GM21737 (cell line): ENCODE results near the gene SMARCD1.
A peak's percentile ranks its signal among the peaks of the same experiment; 100 is the strongest.

ENCODE experiments used
- ATAC-seq: cut with Tn5 transposase; IDR thresholded peaks from one replicate; pipeline ENCODE4 v1.9.1; 2021; ENCODE audit warnings: mild to moderate bottlenecking, moderate library complexity; ENCODE audit not compliant: unreplicated experiment

Gene SMARCD1

DNA sequence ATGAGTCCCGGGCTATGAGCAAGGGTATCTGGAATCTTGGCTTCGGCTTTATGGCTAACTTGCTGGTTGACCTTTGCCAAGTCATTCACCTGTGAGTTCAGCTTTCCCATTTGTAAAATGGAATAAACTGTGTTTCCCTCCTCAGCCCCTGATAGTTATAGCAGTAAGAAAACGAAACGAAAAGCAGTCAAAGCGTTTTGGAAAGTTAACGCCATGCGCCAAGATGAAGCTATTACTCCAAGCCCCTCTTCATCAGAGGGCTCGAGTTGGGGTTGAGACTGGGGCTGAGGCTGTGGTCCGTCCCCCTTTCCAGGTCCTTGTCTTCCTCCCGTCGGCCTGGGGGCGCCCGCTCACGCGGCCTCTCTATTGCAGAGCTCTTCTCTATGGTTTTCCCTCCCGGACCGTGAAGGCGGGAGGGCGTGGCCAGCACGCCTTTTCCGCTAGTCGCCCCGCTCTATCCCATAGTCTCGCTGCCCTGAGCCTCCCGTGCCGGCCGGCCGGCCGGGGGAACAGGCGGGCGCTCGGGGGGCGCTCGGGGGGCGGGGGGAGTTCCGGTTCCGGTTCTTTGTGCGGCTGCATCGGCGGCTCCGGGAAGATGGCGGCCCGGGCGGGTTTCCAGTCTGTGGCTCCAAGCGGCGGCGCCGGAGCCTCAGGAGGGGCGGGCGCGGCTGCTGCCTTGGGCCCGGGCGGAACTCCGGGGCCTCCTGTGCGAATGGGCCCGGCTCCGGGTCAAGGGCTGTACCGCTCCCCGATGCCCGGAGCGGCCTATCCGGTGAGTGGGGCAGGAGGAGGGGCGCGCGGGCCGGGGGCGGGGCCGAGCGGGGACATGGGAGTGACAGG, at the start of gene SMARCD1:
Gene SMARCD1, plus strand, starts transcription at position 568 of the 840 bp plus-strand sequence. Its CDS starts 28 bp downstream, at position 596.
- peak; percentile 87 for ATAC-seq

DNA sequence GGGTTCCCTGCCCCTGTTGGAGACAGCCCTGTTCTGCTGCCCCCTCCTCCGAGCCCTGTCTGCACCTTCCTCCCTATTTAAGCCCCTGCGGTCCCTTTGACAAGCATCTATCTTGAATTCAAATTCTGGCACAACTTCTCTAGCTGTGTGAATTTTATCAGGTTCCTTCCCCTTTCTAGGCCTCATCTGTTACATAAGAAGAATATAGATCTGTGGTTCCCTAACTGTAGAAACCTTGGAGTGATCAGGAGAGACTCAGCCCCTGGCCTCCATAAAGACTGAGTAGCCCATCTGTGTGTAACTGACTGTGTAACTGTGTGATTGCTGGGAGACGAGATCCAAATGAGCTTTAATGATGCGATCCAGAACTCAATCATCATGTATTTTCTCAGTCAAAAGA, 46.8 kb upstream of the SMARCD1 start:
- no peak for ATAC-seq

DNA sequence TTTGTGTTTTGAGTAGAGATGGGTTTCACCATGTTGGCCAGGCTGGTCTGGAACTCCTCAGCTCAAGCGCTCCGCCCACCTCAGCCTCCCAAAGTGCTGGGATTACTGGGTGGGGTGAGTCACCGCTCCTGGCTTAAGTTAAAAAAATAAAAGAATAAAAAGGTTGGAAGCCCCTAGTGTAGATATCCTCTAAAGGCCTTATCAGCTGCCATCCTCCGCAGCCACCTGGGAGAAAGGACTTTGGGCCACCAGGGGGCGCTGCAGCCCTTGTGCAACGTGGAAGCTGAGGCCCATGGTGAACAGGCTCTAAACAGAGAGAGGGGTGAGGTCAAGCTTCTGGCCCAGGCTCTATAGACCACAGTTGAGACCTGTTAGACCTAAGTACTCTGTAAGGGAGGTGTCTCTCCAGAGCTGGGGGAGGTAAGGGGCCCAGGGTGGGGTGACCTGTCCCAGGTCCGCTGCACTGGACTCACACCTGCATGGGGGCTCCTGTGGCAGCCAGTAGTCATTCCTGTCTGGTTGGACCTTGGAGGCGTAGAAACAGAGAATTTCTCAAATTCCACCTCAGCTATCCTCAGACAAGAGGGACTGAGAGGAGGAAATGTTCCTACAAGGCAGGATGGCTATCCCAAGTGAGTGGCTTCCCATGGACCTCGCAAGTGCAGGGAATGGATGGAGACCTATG, 45.8 kb upstream of the SMARCD1 start:
- no peak for ATAC-seq

DNA sequence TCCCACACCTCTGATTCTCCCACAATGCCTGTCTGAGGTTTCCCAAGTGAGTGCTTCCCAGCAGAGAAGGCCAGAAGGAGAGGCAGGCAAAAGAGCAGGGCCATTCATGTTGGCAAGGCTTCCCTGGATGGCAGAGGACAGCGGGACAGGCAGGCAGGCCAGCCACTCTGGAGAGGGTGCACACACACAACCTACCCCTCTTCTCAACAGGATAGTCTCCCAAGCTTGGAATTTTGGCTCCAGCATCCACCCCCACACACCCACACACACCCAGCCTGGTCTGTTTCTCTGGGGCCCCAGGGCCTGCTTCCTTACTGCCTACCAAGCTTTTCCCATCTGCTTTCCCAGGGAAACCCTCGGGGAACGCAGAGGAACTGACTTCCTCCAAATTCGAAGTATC, 44.5 kb upstream of the SMARCD1 start:
- ATAC-seq, result no peak

DNA sequence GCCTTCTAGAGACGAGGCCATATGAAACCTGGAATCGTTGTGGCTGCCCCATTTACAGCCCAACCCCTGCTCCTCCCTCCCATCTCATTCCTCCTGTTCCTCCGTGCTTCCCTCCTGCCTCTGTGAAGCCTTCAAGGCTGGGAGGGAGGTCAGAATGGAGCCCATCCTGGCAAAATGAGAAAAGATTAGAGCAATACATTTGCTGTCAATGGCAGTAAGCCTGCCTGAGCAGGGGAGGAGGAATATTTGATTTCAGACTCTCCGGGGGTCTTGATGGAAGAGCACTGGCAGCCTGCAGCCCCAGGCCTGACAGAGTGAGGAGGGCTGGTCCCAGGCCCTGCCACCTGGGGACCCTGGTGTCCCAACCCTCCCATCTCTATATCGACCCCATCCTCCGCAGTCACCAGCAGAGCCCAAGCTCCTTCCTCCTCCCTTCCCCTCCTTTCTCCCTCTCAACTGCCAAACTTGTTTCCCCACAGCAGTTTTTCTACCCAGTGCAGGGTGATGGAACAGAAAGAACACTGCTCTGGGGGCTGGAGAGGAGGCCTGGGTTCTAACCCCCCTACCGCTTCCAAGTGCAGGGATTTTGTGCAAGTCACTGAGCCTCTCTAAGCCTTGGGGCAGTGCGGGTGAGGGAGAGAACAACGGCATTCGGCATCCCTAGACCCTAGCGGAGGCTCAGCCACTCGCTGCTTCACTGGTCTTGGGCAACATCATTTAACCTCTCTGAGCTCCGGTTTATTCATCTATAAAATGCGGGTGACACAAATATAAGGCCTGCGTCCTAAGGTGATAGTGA, 43.9 kb upstream of the SMARCD1 start:
- no peak for ATAC-seq

DNA sequence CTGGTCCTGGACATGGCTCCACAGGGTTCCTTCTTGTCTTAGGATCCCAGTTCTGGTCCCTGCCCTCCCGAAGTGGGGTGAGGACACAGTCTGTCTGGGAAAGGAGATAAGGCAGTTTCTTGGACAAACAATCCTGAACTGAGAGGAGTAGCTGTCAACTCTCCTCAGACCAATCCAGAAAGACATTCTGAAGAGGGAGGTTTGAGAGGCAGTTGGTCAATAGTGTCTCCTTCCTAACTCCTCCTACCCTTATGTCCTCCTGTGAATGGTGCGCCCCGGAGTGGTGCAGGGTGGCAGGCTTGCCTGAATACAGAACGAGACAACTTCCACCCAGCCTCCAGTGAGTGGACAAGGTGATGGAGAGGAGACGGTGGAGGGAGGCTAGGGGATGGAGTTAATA, 43.2 kb upstream of the SMARCD1 start:
- no peak for ATAC-seq

DNA sequence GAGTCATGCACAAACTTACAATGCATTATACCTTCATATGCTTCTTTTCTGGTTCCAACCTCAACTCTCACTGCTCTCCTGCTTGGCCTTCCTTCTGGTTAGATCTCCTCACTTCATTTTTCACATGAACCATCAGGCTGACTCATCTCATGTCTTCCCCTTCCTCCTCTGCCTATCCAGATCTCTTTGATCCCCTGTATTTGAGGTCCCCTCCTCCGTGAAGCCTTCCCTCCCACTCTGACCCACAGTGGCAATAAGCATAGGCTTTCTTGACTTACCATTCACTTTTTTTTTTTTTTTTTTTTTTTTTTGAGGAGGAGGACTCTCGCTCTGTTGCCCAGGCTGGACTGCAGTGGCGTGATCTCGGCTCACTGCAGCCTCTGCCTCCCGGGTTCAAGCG, 42.4 kb upstream of the SMARCD1 start:
- no peak for ATAC-seq

DNA sequence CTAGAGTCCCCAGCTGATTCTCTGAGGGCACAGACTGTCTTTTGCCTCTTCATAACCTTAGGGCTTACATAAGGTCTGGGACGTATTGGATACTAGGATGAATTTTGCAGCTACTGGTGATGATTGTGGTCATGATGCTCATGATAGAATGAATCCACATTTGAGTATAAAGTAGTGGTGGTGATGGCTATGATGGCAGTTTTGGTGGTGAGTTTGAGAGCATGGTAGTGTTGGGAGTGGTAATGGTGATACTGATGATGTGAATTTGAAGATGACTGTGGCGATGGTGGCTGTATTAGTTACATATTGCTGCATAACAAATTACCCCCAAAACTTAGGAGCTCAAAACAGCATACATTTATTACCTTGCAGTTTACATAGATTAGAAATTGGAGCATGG, 41.8 kb upstream of the SMARCD1 start:
- ATAC-seq, result no peak

DNA sequence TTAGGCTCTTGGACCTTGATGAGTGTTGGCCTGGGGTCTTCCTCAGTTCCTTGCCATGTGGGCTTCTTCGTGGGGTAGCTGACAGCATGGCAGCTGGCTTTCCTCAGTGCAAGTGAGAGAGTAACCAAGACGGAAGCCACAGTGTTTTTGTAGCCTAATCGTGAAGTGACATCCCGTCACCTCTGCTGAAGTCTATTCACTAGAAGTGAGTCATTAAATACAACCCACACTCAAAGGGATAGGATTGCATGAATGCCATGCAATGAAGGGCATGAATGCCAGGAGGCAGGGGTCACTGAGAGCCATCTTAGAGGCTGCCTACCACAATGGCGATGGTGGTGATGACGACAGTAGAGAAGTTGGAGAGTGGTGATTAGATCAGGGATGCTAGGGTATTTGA, 41.3 kb upstream of the SMARCD1 start:
- ATAC-seq, result no peak

DNA sequence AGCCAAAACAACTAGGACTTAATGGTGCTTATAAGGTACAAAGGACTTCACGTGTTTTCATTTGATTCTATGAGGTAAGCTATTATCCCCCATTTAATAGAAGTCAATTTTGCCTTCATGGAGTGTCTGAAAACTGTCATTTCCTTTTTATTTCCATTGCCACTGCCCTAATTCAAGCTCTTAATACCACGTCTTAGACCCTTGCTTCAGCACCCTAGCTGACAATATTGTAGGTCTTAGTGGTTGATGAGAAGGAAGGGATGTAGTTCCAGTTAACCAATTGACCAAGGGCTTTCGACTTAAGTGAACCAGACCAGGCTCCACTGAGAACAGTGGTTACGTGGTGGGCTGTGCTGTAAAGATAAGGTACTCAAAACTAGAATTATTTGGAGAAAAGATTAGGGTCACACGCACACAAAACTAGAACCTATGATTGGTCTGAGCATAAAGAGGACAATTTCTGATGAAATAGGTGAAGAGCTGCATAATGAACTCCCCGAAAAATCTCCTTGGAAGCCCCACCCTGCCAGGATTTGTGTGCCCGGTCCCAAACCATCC, 37.4 kb upstream of the SMARCD1 start:
- ATAC-seq, result no peak

DNA sequence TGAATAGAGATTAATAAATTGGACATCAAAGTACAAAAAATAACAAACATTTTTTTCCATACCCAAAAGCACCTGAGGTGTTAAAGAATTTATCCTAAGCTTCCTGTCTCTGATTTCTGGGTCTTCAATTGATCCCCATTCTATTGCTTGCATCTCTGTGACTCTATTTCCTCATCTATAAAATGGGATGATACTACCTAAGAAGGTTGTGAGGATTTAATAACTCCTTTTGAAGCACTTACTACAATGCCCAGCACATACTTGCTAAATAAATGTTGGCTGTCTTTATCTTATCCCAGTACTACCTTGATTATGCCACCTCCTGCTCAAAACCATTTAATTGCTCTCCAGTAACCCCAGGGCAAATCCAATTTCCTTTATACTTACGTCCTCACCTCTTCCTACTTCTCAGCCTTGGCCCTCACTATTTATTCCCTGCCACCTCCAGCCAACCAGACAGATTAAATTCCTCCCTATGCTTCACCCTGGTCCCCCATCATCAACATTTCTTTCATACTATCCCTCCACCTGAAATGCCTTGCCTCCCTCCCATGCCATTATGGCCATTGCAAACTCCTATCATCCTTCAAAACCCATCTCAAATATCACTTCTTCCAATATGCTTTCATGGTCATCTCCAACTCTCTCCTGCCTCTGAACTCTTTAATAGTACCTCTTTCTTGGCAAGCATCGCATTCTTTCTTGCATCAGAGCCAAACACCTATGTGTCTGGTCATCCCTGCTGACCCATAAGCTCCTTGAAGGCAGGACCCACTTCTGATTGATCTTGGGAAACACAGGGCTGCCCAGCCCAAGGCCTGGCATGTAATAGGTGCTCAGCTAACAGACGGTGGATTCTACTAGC, 35.7 kb upstream of the SMARCD1 start:
- ATAC-seq, result no peak

DNA sequence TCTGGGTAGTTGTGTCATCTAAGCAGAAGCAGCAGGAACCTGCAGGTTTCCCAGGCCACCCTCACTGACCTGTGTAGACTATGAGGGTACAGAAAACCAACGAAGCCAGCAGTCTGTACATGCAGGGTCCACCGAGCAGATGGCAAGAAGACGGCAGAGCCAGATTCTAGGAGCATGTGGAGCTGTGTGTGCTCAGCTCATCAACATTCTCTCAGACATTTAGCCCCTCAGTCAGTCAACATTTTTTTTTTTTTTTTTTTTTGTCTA, 35.1 kb upstream of the SMARCD1 start:
- ATAC-seq, result no peak

DNA sequence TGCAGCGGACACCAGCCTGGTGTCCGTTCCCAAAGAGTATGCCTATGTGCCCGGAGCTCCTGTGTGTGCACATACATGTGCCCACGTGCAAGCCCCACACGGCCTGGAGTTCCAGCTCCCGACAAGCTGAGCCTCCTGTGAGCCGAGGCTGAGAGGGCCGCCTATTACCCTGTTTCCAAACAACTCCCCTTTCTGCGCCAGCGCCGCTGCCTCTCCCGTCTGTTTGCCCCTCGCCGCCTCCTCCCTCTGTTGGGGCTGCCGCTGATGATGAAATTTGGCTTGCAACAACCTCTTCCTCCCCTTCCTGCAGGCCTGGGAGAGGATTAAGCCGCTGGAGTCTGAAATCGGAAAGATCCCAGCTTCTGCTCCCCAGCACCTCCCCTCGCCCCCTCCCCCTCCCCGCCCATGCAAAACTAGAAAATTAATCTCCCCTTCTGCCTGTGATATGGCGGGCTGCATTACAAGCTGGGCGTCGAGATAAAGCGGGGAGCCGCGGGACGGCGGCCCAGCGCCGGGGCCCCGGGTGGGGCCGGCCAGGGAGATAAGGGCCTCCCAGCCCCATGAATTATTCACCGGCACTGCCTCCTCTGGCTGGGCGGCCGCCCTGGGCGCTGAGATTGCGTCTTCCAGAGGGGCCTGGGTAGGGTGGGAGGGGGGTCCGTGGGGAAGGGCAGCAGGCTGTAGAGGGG, 34.6 kb upstream of the SMARCD1 start:
- ATAC-seq, result no peak

DNA sequence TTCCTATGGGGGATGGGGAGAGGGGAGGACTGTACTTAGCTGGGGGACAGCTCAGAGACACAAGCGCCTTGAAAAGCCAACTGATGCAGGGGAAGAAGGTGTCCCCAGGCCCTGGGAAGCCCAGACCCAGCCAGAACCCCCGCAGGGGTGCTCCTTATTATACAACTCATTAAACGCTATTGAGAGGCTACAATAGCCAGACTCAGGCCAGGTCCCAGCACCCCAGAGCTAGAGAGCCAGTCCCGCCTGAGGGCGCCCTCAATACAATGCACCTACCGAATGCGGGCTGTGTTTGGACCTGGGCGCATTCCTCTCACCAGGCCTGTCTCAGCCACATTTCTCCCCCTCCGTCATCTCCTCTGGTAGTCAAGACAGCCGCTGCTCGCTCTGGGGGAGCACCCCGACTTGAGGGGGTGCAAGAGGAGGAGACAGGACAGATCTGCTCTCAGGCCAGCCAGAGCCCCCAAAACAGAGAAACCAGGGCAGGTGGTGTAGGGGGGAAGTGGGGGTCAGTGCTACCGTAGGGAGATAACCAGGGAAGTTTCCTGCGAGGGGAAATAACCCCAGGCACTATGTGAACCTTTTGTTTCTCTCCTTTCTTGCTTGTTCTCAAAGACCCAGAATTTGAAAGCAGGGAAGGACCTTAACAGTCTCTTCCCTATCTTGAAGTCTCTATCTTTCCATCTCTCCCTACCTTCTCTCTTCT, 33.9 kb upstream of the SMARCD1 start:
- no peak for ATAC-seq

DNA sequence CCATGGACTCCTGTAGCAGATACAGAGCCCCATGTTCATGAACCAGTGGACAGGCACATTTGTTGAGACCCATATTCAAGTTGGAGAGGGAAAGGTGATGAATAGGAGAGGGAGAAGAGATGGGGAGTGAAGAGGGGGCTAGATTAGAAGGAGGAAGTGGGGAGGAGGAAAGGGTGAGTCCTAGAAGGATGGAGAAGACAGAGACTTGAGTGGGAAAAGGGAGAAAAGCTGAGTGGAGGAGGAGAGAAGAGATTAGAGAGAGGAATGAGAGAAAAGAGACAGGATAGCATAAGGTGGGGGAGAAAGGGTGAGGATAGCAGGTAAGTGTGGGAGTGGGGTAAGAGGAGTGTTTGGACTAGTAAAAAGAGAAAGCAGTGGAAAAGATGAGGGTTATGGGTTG, 32.6 kb upstream of the SMARCD1 start:
- no peak for ATAC-seq

DNA sequence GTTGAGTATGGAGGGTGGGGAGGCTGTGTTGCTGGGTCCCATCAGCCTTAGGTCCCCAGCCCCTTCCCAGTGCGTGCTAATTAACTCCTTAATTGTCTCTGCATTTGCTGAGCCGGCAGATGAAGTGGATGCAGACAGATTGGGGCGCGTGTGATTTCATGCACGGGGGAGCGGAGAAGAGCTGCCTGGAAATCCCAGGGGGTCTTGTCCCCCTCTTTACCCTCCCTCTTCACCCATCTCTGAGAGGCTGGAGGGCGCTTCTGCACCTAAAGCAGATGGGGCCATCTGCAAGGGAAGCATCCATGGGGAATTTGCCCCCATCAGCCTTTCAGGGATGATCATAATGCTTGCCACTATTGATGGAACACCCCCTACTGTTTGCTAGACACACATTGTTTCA, 32.2 kb upstream of the SMARCD1 start:
- no peak for ATAC-seq

DNA sequence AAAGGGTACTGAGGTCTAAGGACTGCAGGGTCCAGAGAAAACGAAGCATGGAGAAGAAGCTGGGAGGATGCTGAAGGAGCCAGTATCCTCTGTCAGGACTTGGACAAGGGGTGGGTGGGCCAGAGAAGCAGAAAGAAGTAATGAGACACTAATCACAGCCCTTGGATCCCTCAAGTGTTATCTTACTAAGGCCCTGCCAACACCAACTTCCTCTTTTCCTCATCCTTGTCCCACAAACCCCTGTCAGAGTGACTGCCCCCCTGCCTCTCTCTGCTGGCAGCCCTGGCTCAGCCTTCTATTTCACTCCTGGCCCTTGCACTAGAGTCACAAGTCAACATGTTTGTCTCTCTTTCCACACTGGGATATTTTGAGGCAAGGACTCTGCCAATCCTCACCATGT, 31.6 kb upstream of the SMARCD1 start:
- ATAC-seq, result no peak

DNA sequence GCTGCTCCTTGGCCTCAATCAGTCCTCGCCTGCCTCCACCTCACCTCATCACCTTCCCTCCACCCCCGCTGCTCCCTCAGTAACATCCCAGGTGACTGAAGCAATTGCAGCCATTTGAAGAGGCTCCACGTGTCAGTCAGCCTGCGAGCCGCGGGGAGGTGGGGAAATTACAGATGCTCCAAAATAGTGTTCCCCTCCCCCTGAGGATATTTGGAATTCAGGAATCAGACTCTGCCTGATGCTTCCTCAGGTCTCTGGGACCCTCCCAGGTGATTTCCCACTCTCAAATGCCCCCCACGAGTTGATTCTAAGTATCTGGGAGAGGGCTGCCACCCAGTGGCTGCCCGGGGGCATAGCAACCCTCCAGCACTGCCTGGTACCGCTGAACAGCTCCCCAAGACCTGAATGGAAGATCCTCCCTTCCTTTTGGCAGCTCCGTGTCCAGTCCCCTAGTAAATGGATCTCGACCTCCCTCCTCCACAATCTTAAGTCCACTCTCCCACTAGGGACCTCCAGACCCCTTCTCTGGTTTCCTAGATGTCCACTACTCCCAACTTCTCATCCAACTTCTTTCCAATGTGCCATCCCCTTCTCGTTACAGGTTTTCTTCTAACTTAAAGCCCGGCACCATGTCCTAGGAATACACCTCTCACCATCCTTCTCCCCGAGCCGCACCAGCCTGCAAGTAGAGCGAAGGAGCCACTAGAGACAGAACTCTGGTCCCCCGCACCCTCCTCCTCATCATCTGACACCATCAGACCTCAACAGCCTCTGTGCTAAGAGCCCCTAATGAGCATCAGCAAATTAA, 29.1 kb upstream of the SMARCD1 start:
- ATAC-seq, result no peak

DNA sequence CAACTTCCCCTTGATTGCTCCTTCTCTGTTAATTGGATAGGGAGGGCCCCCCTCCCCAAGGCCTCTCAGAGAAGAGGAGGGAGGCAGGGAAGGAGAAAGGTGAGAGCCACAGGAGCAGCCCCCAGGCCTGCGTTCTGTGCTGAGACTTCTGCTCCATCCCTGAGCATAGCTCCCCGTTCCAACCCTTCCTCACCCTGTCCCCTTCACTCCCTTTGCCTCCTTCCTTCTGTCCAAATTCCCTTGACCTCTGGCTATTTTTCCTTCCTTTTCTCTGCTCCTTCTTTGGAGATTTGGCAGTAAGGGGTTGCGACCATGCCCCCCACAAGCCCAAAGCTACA, 28.5 kb upstream of the SMARCD1 start:
- no peak for ATAC-seq
